K562 (cell line): Measurements from ENCODE around the gene YIPF2. TPM values are rescaled to one million over a fixed set of nuclear protein-coding genes. Genes with fewer than 3 reads are reported as not detected.
A peak's percentile ranks its signal among the peaks of the same experiment; 100 is the strongest.

Experiments used
- COPS2 ChIP-seq: fragments of 450-650 bp; conservative IDR thresholded peaks from 2 replicates; pipeline ENCODE4 v1.6.1; 2016; ENCODE audit warnings: mild to moderate bottlenecking, moderate library complexity
- FOXK2 ChIP-seq, 2 experiments: fragments of 450-650 bp; IDR thresholded peaks in 1 of 2; conservative IDR thresholded peaks in 1 of 2; 2 replicates each; pipeline ENCODE4 v1.6.1; 2016; ENCODE audit warnings: low read depth in 2 of 2, mild to moderate bottlenecking in 1 of 2
- HMGN3 ChIP-seq: IDR thresholded peaks from 2 replicates; pipeline ENCODE4 v1.6.1; 2011; ENCODE audit warnings: borderline replicate concordance, low read depth, mild to moderate bottlenecking, mixed read lengths, low read length; ENCODE audit not compliant: insufficient read length; ENCODE audit errors: extremely low read depth
- KLF1 ChIP-seq: fragments of 450-650 bp; IDR thresholded peaks from 2 replicates; pipeline ENCODE4 v1.6.1; 2016; ENCODE audit warnings: missing genetic modification characterization, missing compliant biosample characterization
- NEUROD1 ChIP-seq: fragments of 150-350 bp; IDR thresholded peaks from 2 replicates; pipeline ENCODE4 v1.6.1; 2014; ENCODE audit warnings: borderline replicate concordance, low read length, low read depth; ENCODE audit not compliant: partially characterized antibody
- NFIC ChIP-seq: fragments of 450-650 bp; IDR thresholded peaks from 2 replicates; pipeline ENCODE4 v1.6.1; 2017; ENCODE audit warnings: mild to moderate bottlenecking, inconsistent platforms
- PHF20 ChIP-seq: fragments of 450-650 bp; IDR thresholded peaks from 2 replicates; pipeline ENCODE4 v1.6.1; 2018; ENCODE audit not compliant: partially characterized antibody
- PHF8 ChIP-seq: fragments of 200-600 bp; sonication (generic); IDR thresholded peaks from 2 replicates; pipeline ENCODE4 v1.6.1; 2012; ENCODE audit warnings: mixed run types, mild to moderate bottlenecking, inconsistent platforms, low read length, moderate library complexity, borderline replicate concordance
- RUNX1 ChIP-seq: sonication (generic); IDR thresholded peaks from 2 replicates; pipeline ENCODE4 v1.6.1; 2016; ENCODE audit warnings: antibody characterized with exemption, low read depth
- ZNF407 ChIP-seq: fragments of 450-650 bp; IDR thresholded peaks from 2 replicates; pipeline ENCODE4 v1.6.1; 2016; ENCODE audit warnings: low read depth
- ZNF780A ChIP-seq: fragments of 250-450 bp; sonication (Bioruptor Pico); IDR thresholded peaks from 2 replicates; pipeline ENCODE4 v1.5.0; 2021; ENCODE audit warnings: mild to moderate bottlenecking
- polyA plus RNA-seq, 8 experiments: library from polyadenylated mRNA; depleted of rRNA in 4 of 8; stranded (reverse) in 5 of 8; unstranded in 3 of 8; fragments of >200 nt; fragmentation: Nextera tagmentation in 2 of 8; fragmentation: Illumina TruSeq in 1 of 8; extraction: Ambion mirVana in 2 of 8; extraction: Trizol in 1 of 8; gene quantifications; 2 replicates each; pipeline versions ENCODE4 v1.2.1 to v1.2.3, GENCODE V29; 2011 to 2014; ENCODE audit warnings: inconsistent platforms in 1 of 8, missing spikeins in 1 of 8
- total RNA-seq, 7 experiments: library from RNA; depleted of rRNA in 6 of 7; stranded (reverse); fragments of >200 nt in 6 of 7; fragmentation: Illumina TruSeq in 2 of 7; extraction: Trizol in 2 of 7; gene quantifications; 2 replicates each; pipeline versions ENCODE4 v1.2.1 to v1.2.3, GENCODE V29; 2011 to 2021; ENCODE audit warnings: low replicate concordance in 1 of 7
- TF ChIP-seq, protein P1 (sequence below): sonication (generic); formaldehyde crosslinking; IDR thresholded peaks from 2 replicates; pipeline ENCODE4 v1.8.1; 2022; ENCODE audit warnings: missing genetic modification reagents
- TF ChIP-seq, protein P2 (sequence below): sonication (generic); formaldehyde crosslinking; IDR thresholded peaks from 2 replicates; pipeline ENCODE4 v1.8.1; 2023; ENCODE audit warnings: mild to moderate bottlenecking, missing genetic modification reagents, moderate library complexity
- TF ChIP-seq, protein P3 (sequence below): fragments of 250-450 bp; sonication (Bioruptor Pico); IDR thresholded peaks from 2 replicates; pipeline ENCODE4 v1.8.0; 2022; ENCODE audit warnings: inconsistent platforms, mild to moderate bottlenecking, moderate library complexity, borderline replicate concordance

The YIPF2 gene
- total and polyA plus RNA-seq, 9 of the 15 experiments (the other 6 are each of a cell fraction or from before 2014, with no cell fraction given) = 1.3 to 65.2 (median 31.6) TPM

- TF ChIP-seq ZNF407 (no peak), HMGN3 (peak; percentile 47), FOXK2 (conservative IDR thresholded peaks at IDR 0.05 in 1 of 2, IDR thresholded peaks at IDR 0.05 in 1 of 2; ENCODE audit: low read depth in 2 of 2) (peak; percentile 99 to 100), KLF1 (tag) (0 out of 2 replicates have a peak, but pooled peaks have one; percentile 40), COPS2 (no peak), PHF8 (peak; percentile 85; the same call in 1 of the 2 replicates), RUNX1 (no peak), PHF20 (peak; percentile 95), NEUROD1 (peak; percentile 75), ZNF780A (CRISPR knock-in tag) (no peak), NFIC (peak; percentile 64)
- TF ChIP-seq, protein P1, sequence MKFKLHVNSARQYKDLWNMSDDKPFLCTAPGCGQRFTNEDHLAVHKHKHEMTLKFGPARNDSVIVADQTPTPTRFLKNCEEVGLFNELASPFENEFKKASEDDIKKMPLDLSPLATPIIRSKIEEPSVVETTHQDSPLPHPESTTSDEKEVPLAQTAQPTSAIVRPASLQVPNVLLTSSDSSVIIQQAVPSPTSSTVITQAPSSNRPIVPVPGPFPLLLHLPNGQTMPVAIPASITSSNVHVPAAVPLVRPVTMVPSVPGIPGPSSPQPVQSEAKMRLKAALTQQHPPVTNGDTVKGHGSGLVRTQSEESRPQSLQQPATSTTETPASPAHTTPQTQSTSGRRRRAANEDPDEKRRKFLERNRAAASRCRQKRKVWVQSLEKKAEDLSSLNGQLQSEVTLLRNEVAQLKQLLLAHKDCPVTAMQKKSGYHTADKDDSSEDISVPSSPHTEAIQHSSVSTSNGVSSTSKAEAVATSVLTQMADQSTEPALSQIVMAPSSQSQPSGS (CRISPR knock-in tag) = no peak
- TF ChIP-seq, protein P2, sequence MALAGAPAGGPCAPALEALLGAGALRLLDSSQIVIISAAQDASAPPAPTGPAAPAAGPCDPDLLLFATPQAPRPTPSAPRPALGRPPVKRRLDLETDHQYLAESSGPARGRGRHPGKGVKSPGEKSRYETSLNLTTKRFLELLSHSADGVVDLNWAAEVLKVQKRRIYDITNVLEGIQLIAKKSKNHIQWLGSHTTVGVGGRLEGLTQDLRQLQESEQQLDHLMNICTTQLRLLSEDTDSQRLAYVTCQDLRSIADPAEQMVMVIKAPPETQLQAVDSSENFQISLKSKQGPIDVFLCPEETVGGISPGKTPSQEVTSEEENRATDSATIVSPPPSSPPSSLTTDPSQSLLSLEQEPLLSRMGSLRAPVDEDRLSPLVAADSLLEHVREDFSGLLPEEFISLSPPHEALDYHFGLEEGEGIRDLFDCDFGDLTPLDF (CRISPR knock-in tag) = 0 out of 2 replicates have a peak, but pooled peaks have one; percentile 62
- TF ChIP-seq, protein P3, sequence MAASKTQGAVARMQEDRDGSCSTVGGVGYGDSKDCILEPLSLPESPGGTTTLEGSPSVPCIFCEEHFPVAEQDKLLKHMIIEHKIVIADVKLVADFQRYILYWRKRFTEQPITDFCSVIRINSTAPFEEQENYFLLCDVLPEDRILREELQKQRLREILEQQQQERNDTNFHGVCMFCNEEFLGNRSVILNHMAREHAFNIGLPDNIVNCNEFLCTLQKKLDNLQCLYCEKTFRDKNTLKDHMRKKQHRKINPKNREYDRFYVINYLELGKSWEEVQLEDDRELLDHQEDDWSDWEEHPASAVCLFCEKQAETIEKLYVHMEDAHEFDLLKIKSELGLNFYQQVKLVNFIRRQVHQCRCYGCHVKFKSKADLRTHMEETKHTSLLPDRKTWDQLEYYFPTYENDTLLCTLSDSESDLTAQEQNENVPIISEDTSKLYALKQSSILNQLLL (CRISPR knock-in tag) = no peak
Observed at GRCh38 chr19:10928563-10929401, at the start of gene YIPF2, which contains the start of gene TIMM29 (continued).
